A673 (cell line): Measurements from ENCODE around the gene CDK19.

Source experiments
- CTCF ChIP-seq: fragments of 300-800, 200-600 bp; sonication (generic); conservative IDR thresholded peaks from 2 replicates; pipeline ENCODE4 v1.5.1; 2017; ENCODE audit warnings: low read depth, mild to moderate bottlenecking, antibody characterized with exemption, low read length, moderate library complexity, mixed read lengths
- EZH2 ChIP-seq: fragments of 200-600 bp; sonication (generic); IDR thresholded peaks from 2 replicates; pipeline ENCODE4 v1.6.1; 2017; ENCODE audit warnings: borderline replicate concordance, low read depth, mild to moderate bottlenecking, mixed read lengths, antibody characterized with exemption, low read length; ENCODE audit not compliant: poor library complexity, severe bottlenecking

GRCh38 chr6:110674096-110674495 lies 141.2 kb downstream of the CDK19 start:
- TF ChIP-seq CTCF (no peak), EZH2 (no peak)
